Occipital lobe (tissue), 2 donors: ENCODE results near the gene CPM. TPM values are rescaled to one million over a fixed set of nuclear protein-coding genes. Genes with fewer than 3 reads are reported as not detected.

Experiments
- DNase-seq: peaks from one replicate; lab custom pipeline; 2025; lab: John Stamatoyannopoulos, UW
- total RNA-seq: library from RNA; depleted of rRNA; stranded (reverse); fragments of >200 nt; gene quantifications from one replicate; pipeline ENCODE4 v1.2.3, GENCODE V29; 2014

The CPM gene
- total RNA-seq, 1 donor from 2014 or later = 1.7 TPM

DNA sequence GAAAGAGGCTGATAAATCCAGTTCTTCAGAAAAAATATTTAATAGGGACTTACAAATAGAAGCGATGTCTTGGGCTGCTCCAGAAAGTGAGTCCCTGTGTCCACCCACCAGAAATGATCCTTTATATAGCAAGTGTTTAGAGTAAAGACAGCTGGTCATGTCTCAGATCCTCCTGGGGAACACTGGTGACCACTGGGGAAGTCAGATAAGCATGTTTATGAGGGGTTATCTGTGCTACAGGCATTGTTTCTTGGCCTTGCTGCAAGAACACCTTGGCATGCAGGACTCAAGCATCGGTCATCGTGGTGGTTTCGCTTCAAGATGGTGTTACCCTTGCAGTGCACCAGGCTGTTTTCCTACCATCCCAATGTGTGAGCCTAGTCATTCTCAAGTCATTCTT, 27.2 kb downstream of the CPM start:
- DNase-seq = no peak

- no peak for DNase-seq
Measured at GRCh38 chr12:68904351-68904962, 28.5 kb downstream of the CPM start.

DNA sequence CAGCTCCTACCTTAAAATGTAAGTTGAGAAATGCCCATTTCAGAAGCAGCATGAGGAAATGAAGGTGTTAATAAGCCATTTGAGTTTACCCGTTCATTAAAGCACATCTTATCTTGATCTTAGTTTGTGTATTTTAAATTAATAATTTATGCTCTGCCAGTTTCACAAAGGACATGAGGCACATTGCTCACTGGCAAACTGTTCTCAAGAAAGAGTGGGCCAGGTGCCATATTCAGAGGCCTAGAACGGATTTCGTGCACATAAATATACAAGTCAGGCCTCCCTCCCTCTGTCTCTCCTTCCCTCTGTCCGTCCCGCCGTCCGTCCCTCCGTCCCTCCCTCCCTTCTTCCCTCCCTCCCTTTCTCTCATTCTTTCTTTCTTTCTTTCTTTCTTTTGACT, 29.5 kb downstream of the CPM start:
- DNase-seq = no peak

- DNase-seq = no peak
Measured at GRCh38 chr12:68901551-68901950, 31.4 kb downstream of the CPM start.

DNA sequence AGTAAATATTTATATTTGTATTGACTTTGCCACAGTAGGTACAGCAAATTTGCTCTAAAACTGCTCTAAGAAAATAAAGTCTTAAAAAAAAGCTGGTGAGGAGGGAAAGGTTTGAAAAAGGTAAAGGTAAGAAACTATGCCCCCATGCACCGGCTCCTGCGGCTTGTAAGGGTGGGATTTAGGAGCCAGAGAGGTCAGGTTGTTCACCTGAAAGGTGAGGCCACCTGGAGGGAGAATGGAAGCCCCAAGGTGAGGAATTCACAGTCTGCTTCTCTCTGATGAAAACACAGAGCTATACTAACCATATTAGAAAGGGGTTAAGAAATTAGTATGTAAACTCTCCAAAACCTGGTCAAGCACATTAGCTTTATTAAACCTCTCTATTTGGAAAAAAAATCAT, 31.8 kb downstream of the CPM start:
- DNase-seq = no peak

DNA sequence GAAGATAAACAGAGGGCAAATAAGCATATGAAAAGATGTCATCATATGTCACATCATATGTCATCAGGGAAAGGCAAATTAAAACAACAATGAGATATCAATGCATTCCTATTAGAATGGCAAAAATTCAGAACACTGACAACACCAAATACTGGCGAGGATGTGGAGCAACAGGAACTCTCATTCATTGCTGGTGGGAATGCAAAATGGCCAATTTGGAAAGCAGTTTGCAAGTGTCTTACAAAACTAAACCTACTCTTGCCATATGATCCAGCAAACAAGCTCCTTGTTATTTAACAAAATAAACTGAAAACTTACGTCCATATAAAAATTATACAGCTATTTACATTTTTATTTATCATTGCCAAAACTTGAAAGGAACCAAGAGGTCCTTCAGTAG, 32.7 kb downstream of the CPM start:
- no peak for DNase-seq

DNA sequence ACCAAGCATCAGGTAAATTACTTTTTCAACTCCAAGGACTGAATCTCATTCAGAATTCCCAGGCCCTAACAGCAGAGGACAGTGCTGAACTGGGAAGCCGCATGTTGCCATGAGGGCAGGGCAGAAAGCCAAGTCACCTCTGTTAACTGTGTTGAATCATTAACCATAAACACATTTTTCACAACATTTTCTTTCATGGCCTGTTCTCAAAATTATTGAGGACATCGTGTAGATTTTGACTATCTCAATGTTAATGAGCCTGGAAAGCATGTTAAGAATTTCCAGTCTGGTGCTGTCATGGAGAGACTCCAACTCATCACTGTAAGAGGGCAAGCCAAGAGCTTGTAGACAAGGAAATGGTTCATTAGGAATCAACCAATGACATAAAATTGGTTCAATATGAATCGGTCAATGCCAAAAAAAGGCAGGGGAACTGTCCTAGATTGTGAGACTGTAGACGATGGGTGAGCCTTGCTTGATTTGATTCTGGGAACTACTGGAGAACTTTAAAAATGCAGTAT, 33.7 kb downstream of the CPM start:
- no peak for DNase-seq

DNA sequence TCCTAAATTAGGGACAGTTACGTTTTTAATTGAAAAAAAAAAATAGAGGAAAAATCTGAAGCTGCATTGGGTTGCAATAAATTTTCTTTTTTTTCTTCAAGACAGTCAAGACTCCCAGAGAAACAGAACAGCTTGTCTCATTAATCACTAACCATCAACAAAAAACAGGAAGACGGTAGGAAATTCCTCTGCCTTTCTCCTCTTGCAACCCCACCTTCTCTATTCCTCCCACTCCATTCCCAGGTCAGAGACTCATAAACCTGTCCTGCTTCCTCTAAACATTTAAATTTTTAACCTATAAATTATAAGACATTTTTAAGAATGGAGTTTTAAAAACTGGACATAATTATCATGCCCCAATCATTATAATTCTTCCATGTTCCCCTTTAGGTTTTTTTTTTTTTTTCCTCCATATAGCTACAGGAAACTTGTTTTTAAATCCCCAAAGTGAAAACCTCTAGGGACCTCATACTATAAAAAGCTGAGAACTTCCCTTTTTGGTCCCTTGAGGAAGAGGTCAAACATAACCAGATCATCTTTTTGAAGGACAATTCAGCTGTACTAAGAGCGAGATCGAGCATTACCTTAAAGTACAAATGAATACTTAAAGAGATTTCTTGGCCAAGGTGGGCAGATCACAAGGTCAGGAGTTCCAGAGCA, 36.0 kb downstream of the CPM start:
- DNase-seq = no peak

- no peak for DNase-seq
Measured at GRCh38 chr12:68894276-68894855, 38.6 kb downstream of the CPM start.

- no peak for DNase-seq
Measured at GRCh38 chr12:68893741-68894140, 39.2 kb downstream of the CPM start.

- DNase-seq = no peak
Measured at GRCh38 chr12:68893201-68893600, 39.8 kb downstream of the CPM start.

GRCh38 chr12:68891141-68891540, 41.8 kb downstream of the CPM start:
- no peak for DNase-seq

DNA sequence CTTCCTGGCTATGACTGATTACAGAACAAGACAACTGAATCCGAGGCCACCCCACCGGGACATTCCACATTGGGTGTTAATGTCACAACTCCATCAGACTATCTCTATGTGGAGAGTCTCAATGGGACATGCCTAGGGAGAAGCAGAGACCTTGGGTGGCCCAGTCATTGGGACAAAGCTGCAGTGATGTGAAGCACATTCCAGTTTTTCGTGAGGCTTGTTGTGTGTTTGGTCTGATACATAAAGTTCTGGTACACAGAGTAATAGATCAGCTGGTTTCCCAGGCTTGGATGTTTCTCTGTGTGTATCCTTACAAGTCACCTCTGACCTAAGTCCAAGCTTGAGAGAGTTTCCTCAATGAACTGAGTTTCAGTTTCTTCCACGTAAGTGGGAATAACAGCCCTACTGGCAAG, 42.3 kb downstream of the CPM start:
- no peak for DNase-seq

GRCh38 chr12:68888243-68888642, 44.7 kb downstream of the CPM start:
- DNase-seq = no peak

DNA sequence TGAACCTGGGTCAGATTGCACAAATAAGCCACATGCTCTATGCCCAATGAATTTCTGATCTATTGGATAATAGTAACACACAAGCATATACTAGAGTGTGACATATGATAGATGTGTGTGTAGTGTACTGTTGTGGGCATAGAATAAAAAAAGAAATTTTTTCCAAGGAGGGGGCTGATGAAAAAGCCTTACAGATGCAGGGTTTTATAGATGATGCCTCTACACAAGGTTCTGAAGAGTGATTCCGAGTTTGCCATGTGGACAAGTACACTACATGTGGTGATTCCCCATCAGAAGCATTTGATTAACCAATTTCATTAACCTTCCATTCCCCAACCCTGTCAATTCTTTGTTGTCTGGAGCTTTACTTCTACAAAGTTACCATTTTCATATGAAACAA, 45.3 kb downstream of the CPM start:
- DNase-seq = no peak

- DNase-seq = no peak
Measured at GRCh38 chr12:68886636-68887572, 46.1 kb downstream of the CPM start.

DNA sequence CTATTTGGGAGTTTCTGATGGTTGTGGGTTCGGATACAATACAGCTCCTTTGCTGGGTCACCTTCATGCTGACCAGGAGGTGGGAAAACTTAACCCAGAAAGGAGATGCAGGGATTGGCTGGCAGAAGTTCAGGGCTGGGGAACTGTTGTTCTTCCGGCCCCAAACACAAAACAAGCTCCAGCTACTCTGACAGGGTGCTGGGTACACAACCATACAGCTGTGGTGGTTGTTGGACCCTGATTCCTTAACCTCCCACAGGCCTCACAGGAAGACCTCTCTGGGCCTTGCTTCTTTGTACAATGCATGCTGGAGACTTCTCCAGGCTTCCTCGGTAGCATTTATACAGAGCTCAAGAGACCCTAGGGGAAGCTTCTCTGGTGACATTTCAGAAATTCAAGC, 47.6 kb downstream of the CPM start:
- DNase-seq = no peak

GRCh38 chr12:68884251-68884650, 48.7 kb downstream of the CPM start:
- DNase-seq = no peak

GRCh38 chr12:68883151-68883550, 49.8 kb downstream of the CPM start:
- DNase-seq = no peak

- no peak for DNase-seq
Measured at GRCh38 chr12:68882251-68882964, 50.6 kb downstream of the CPM start.

GRCh38 chr12:68880660-68881325, 52.2 kb downstream of the CPM start:
- DNase-seq = no peak
